Measurements from ENCODE around the gene CLIP2. TPM values are rescaled to one million over a fixed set of nuclear protein-coding genes. Genes with fewer than 3 reads are reported as not detected.

CLIP2 gene
- total RNA-seq, 1 experiment from 2014 or later: 26.2 TPM

- Histone ChIP-seq H3K27ac (ENCODE audit: low read length) (no peak overlapping the region), H3K4me2 (ENCODE audit: low read length) (no peak overlapping the region), H3F3A (ENCODE audit: low read length, unreplicated experiment) (no peaks in the 10 kb centered on the region), H3K27me3 (ENCODE audit: low read length) (no peaks in the 10 kb centered on the region), H4K20me1 (ENCODE audit: low read length) (no peaks in the 10 kb centered on the region), H3K36me3 (ENCODE audit: low read depth, low read length) (no peaks in the 10 kb centered on the region), H3K9me2 (replicated peaks; ENCODE audit: low read length) (no peaks in the 10 kb centered on the region), H2AFZ (ENCODE audit: low read length) (no peak overlapping the region), H3K9ac (ENCODE audit: low read length) (no peak overlapping the region), H3K79me2 (ENCODE audit: low read length) (peaks cover 2% of the 10 kb centered on the region), H3K9me3 (ENCODE audit: low read length) (no peaks in the 10 kb centered on the region), H3K4me1 (ENCODE audit: insufficient read depth, low read length) (peaks cover 27% of the 10 kb centered on the region), H3K4me3 (ENCODE audit: low read length) (no peak overlapping the region)
- ATAC-seq: no peak
- no peak for DNase-seq
- intact Hi-C loops (cut with micrococcal nuclease): no loop called here
- BruUV-seq (replicated peaks): no TSS peak
- ChIA-PET POLR2A (ENCODE audit: unreplicated experiment) (no interaction called here), CTCF (no interaction called here)
- TF ChIP-seq EZH2phosphoT487 (IDR thresholded peaks at IDR 0.05; ENCODE audit: borderline replicate concordance, low read length) (no peak), EZH2 (IDR thresholded peaks at IDR 0.05; ENCODE audit: low read length, unreplicated experiment) (no peak), CTCF (conservative IDR thresholded peaks at IDR 0.05; ENCODE audit: low read depth, low read length) (no peak)
Measured at GRCh38 chr7:74284781-74285259, 4.4 kb upstream of the CLIP2 start.

- POLR2A ChIA-PET (ENCODE audit: unreplicated experiment): no interaction called here
- Histone ChIP-seq H3K9ac (ENCODE audit: low read length) (no peak overlapping the region), H3K4me1 (ENCODE audit: insufficient read depth, low read length) (peaks cover 20% of the 10 kb centered on the region), H3K4me3 (ENCODE audit: low read length) (no peak overlapping the region), H4K20me1 (ENCODE audit: low read length) (0 out of 2 replicates have a peak, but pooled peaks cover 5% of the 10 kb centered on the region), H3K36me3 (ENCODE audit: low read depth, low read length) (no peaks in the 10 kb centered on the region), H3K27me3 (ENCODE audit: low read length) (no peaks in the 10 kb centered on the region), H3K4me2 (ENCODE audit: low read length) (no peak overlapping the region), H2AFZ (ENCODE audit: low read length) (no peak overlapping the region), H3F3A (ENCODE audit: low read length, unreplicated experiment) (no peaks in the 10 kb centered on the region), H3K9me2 (replicated peaks; ENCODE audit: low read length) (no peaks in the 10 kb centered on the region), H3K79me2 (ENCODE audit: low read length) (peaks cover 15% of the 10 kb centered on the region), H3K9me3 (ENCODE audit: low read length) (no peaks in the 10 kb centered on the region), H3K27ac (ENCODE audit: low read length) (no peak overlapping the region)
- CTCF ChIA-PET: no interaction called here
- no peak for ATAC-seq
- no peak for DNase-seq
- no peak for TF ChIP-seq CTCF (conservative IDR thresholded peaks at IDR 0.05; ENCODE audit: low read depth, low read length)
- no peak for TF ChIP-seq EZH2phosphoT487 (IDR thresholded peaks at IDR 0.05; ENCODE audit: borderline replicate concordance, low read length)
- no peak for TF ChIP-seq EZH2 (IDR thresholded peaks at IDR 0.05; ENCODE audit: low read length, unreplicated experiment)
- no TSS peak for BruUV-seq (replicated peaks)
- intact Hi-C loops (cut with micrococcal nuclease): no loop called here
Measured at GRCh38 chr7:74286131-74286530, 3.1 kb upstream of the CLIP2 start.

GRCh38 chr7:74287303-74288033 is 1.7 kb upstream of the CLIP2 start:
- Histone ChIP-seq H3K4me2 (ENCODE audit: low read length) (no peak overlapping the region), H3K9me2 (replicated peaks; ENCODE audit: low read length) (no peaks in the 10 kb centered on the region), H2AFZ (ENCODE audit: low read length) (no peak overlapping the region), H3K4me1 (ENCODE audit: insufficient read depth, low read length) (peaks cover 19% of the 10 kb centered on the region), H3K36me3 (ENCODE audit: low read depth, low read length) (no peaks in the 10 kb centered on the region), H3K27ac (ENCODE audit: low read length) (no peak overlapping the region), H3K9me3 (ENCODE audit: low read length) (no peaks in the 10 kb centered on the region), H3K4me3 (ENCODE audit: low read length) (no peak overlapping the region), H3K79me2 (ENCODE audit: low read length) (peaks cover 29% of the 10 kb centered on the region), H3K9ac (ENCODE audit: low read length) (no peak overlapping the region), H3K27me3 (ENCODE audit: low read length) (no peaks in the 10 kb centered on the region), H3F3A (ENCODE audit: low read length, unreplicated experiment) (no peaks in the 10 kb centered on the region), H4K20me1 (ENCODE audit: low read length) (peaks cover 14% of the 10 kb centered on the region; the same call in 1 of the 2 replicates)
- ChIA-PET POLR2A (ENCODE audit: unreplicated experiment) (no interaction called here), CTCF (interaction anchor here (0.8 to 1.4 kb wide), 2 partner anchors 12 to 81 kb away, joined by 4 to 5 read pairs; no protein-coding TSS in a partner anchor)
- DNase-seq: no peak
- TF ChIP-seq EZH2 (IDR thresholded peaks at IDR 0.05; ENCODE audit: low read length, unreplicated experiment) (no peak), EZH2phosphoT487 (IDR thresholded peaks at IDR 0.05; ENCODE audit: borderline replicate concordance, low read length) (no peak), CTCF (conservative IDR thresholded peaks at IDR 0.05; ENCODE audit: low read depth, low read length) (no peak)
- intact Hi-C loops (cut with micrococcal nuclease): no loop called here
- ATAC-seq: no peak
- BruUV-seq (replicated peaks): no TSS peak

Data from PC-3 (cell line).